ENCODE measurements around the gene PSMB11. TPM values are rescaled to one million over a fixed set of nuclear protein-coding genes. Genes with fewer than 3 reads are reported as not detected.

Gene PSMB11
- total and polyA plus RNA-seq, 10 of the 15 experiments (the other 5 are each of a cell fraction or from before 2014, with no cell fraction given), result not detected

Other genes with a start within 250 kb of the PSMB11 start
Only the 7 nearest of the 19 such genes appear.
- 0.49 and 0.51 TPM in 2 replicates for gene AJUBA, start 59.7 kb upstream of the PSMB11 start, total RNA-seq (2014; rRNA removed)
- gene AJUBA, start 59.7 kb upstream of the PSMB11 start, total RNA-seq (2014; rRNA removed; fragmentation: Illumina TruSeq; extraction: Trizol), result 0.18 and 0.36 TPM in 2 replicates
- 0.43 and 0.90 TPM in 2 replicates for gene AJUBA, start 59.7 kb upstream of the PSMB11 start, total RNA-seq (2021)
- gene AJUBA, start 59.7 kb upstream of the PSMB11 start, polyA plus RNA-seq (2011; rRNA removed), result 18.1 and 23.6 TPM in 2 replicates
- 0.16 and 0.87 TPM in 2 replicates for gene AJUBA, start 59.7 kb upstream of the PSMB11 start, polyA plus RNA-seq (2014; fragmentation: Illumina TruSeq; extraction: Trizol)
- gene AJUBA, start 59.7 kb upstream of the PSMB11 start, polyA plus RNA-seq (2014; fragmentation: Nextera tagmentation; extraction: Ambion mirVana), result under 1 TPM; 0.03 to 0.04 TPM
- gene AJUBA, start 59.7 kb upstream of the PSMB11 start, polyA plus RNA-seq (2014; rRNA removed), result 0.32 and 0.90 TPM in 2 replicates
- gene AJUBA, start 59.7 kb upstream of the PSMB11 start, polyA plus RNA-seq (2016; fragmentation: Nextera tagmentation; extraction: Ambion mirVana), result under 1 TPM in 1 of 2 experiments, not detected in 1; 0.15 TPM
- gene C14orf93, start 32.1 kb upstream of the PSMB11 start, total RNA-seq (2014; rRNA removed), result 11.5 and 12.2 TPM in 2 replicates
- 9.8 and 10.0 TPM in 2 replicates for gene C14orf93, start 32.1 kb upstream of the PSMB11 start, total RNA-seq (2014; rRNA removed; fragmentation: Illumina TruSeq; extraction: Trizol)
- gene C14orf93, start 32.1 kb upstream of the PSMB11 start, total RNA-seq (2021), result 8.5 and 11.1 TPM in 2 replicates
- gene C14orf93, start 32.1 kb upstream of the PSMB11 start, polyA plus RNA-seq (2011; rRNA removed), result 11.7 and 13.7 TPM in 2 replicates
- gene C14orf93, start 32.1 kb upstream of the PSMB11 start, polyA plus RNA-seq (2014; fragmentation: Illumina TruSeq; extraction: Trizol), result 10.4 and 13.9 TPM in 2 replicates
- 1 to 10 TPM; 1.8 to 2.1 TPM for gene C14orf93, start 32.1 kb upstream of the PSMB11 start, polyA plus RNA-seq (2014; fragmentation: Nextera tagmentation; extraction: Ambion mirVana)
- 10.5 and 12.9 TPM in 2 replicates for gene C14orf93, start 32.1 kb upstream of the PSMB11 start, polyA plus RNA-seq (2014; rRNA removed)
- gene C14orf93, start 32.1 kb upstream of the PSMB11 start, polyA plus RNA-seq (2016; fragmentation: Nextera tagmentation; extraction: Ambion mirVana), result 1 to 10 TPM; 7.1 to 7.9 TPM
- 120 and 142 TPM in 2 replicates for gene PSMB5, start 7.3 kb upstream of the PSMB11 start, total RNA-seq (2014; rRNA removed)
- gene PSMB5, start 7.3 kb upstream of the PSMB11 start, total RNA-seq (2014; rRNA removed; fragmentation: Illumina TruSeq; extraction: Trizol), result 90.6 and 98.9 TPM in 2 replicates
- gene PSMB5, start 7.3 kb upstream of the PSMB11 start, total RNA-seq (2021), result 94.5 and 97.1 TPM in 2 replicates
- gene PSMB5, start 7.3 kb upstream of the PSMB11 start, polyA plus RNA-seq (2011; rRNA removed), result 107 and 146 TPM in 2 replicates
- gene PSMB5, start 7.3 kb upstream of the PSMB11 start, polyA plus RNA-seq (2014; fragmentation: Illumina TruSeq; extraction: Trizol), result 77.7 and 84.5 TPM in 2 replicates
- 100 to 1,000 TPM; 686 to 802 TPM for gene PSMB5, start 7.3 kb upstream of the PSMB11 start, polyA plus RNA-seq (2014; fragmentation: Nextera tagmentation; extraction: Ambion mirVana)
- gene PSMB5, start 7.3 kb upstream of the PSMB11 start, polyA plus RNA-seq (2014; rRNA removed), result 113 and 125 TPM in 2 replicates
- 100 to 1,000 TPM; 180 to 205 TPM for gene PSMB5, start 7.3 kb upstream of the PSMB11 start, polyA plus RNA-seq (2016; fragmentation: Nextera tagmentation; extraction: Ambion mirVana)
- 0.45 and 0.49 TPM in 2 replicates for gene CDH24, start 15.3 kb downstream of the PSMB11 start, total RNA-seq (2014; rRNA removed)
- gene CDH24, start 15.3 kb downstream of the PSMB11 start, total RNA-seq (2014; rRNA removed; fragmentation: Illumina TruSeq; extraction: Trizol), result 0.23 and 0.36 TPM in 2 replicates
- 0.90 and 1.1 TPM in 2 replicates for gene CDH24, start 15.3 kb downstream of the PSMB11 start, total RNA-seq (2021)
- 0.65 and 1.4 TPM in 2 replicates for gene CDH24, start 15.3 kb downstream of the PSMB11 start, polyA plus RNA-seq (2011; rRNA removed)
- 0.46 and 0.67 TPM in 2 replicates for gene CDH24, start 15.3 kb downstream of the PSMB11 start, polyA plus RNA-seq (2014; fragmentation: Illumina TruSeq; extraction: Trizol)
- gene CDH24, start 15.3 kb downstream of the PSMB11 start, polyA plus RNA-seq (2014; fragmentation: Nextera tagmentation; extraction: Ambion mirVana), result not detected
- 1.2 and 1.5 TPM in 2 replicates for gene CDH24, start 15.3 kb downstream of the PSMB11 start, polyA plus RNA-seq (2014; rRNA removed)
- under 1 TPM; 0.10 to 0.37 TPM for gene CDH24, start 15.3 kb downstream of the PSMB11 start, polyA plus RNA-seq (2016; fragmentation: Nextera tagmentation; extraction: Ambion mirVana)
- 96.2 and 100 TPM in 2 replicates for gene ACIN1, start 52.9 kb downstream of the PSMB11 start, total RNA-seq (2014; rRNA removed)
- gene ACIN1, start 52.9 kb downstream of the PSMB11 start, total RNA-seq (2014; rRNA removed; fragmentation: Illumina TruSeq; extraction: Trizol), result 86.1 and 86.4 TPM in 2 replicates
- gene ACIN1, start 52.9 kb downstream of the PSMB11 start, total RNA-seq (2021), result 124 and 130 TPM in 2 replicates
- gene ACIN1, start 52.9 kb downstream of the PSMB11 start, polyA plus RNA-seq (2011; rRNA removed), result 87.5 and 112 TPM in 2 replicates
- gene ACIN1, start 52.9 kb downstream of the PSMB11 start, polyA plus RNA-seq (2014; fragmentation: Illumina TruSeq; extraction: Trizol), result 148 and 150 TPM in 2 replicates
- 1 to 10 TPM; 4.3 to 9.9 TPM for gene ACIN1, start 52.9 kb downstream of the PSMB11 start, polyA plus RNA-seq (2014; fragmentation: Nextera tagmentation; extraction: Ambion mirVana)
- 117 and 126 TPM in 2 replicates for gene ACIN1, start 52.9 kb downstream of the PSMB11 start, polyA plus RNA-seq (2014; rRNA removed)
- gene ACIN1, start 52.9 kb downstream of the PSMB11 start, polyA plus RNA-seq (2016; fragmentation: Nextera tagmentation; extraction: Ambion mirVana), result 10 to 100 TPM; 42.3 to 44.1 TPM
- gene C14orf119, start 53.3 kb downstream of the PSMB11 start, total RNA-seq (2014; rRNA removed), result 38.8 and 43.7 TPM in 2 replicates
- gene C14orf119, start 53.3 kb downstream of the PSMB11 start, total RNA-seq (2014; rRNA removed; fragmentation: Illumina TruSeq; extraction: Trizol), result 36.8 and 40.8 TPM in 2 replicates
- gene C14orf119, start 53.3 kb downstream of the PSMB11 start, total RNA-seq (2021), result 35.9 and 40.4 TPM in 2 replicates
- gene C14orf119, start 53.3 kb downstream of the PSMB11 start, polyA plus RNA-seq (2011; rRNA removed), result 44.4 and 65.1 TPM in 2 replicates
- gene C14orf119, start 53.3 kb downstream of the PSMB11 start, polyA plus RNA-seq (2014; fragmentation: Illumina TruSeq; extraction: Trizol), result 32.3 and 44.9 TPM in 2 replicates
- 100 to 1,000 TPM; 166 to 228 TPM for gene C14orf119, start 53.3 kb downstream of the PSMB11 start, polyA plus RNA-seq (2014; fragmentation: Nextera tagmentation; extraction: Ambion mirVana)
- gene C14orf119, start 53.3 kb downstream of the PSMB11 start, polyA plus RNA-seq (2014; rRNA removed), result 50.1 and 50.7 TPM in 2 replicates
- 100 to 1,000 TPM; 104 to 120 TPM for gene C14orf119, start 53.3 kb downstream of the PSMB11 start, polyA plus RNA-seq (2016; fragmentation: Nextera tagmentation; extraction: Ambion mirVana)
- gene CIROP, start 62.8 kb downstream of the PSMB11 start, total RNA-seq (2014; rRNA removed), result not detected in 2 replicates
- gene CIROP, start 62.8 kb downstream of the PSMB11 start, total RNA-seq (2014; rRNA removed; fragmentation: Illumina TruSeq; extraction: Trizol), result not detected in 2 replicates
- gene CIROP, start 62.8 kb downstream of the PSMB11 start, total RNA-seq (2021), result not detected in 2 replicates
- not detected in 2 replicates for gene CIROP, start 62.8 kb downstream of the PSMB11 start, polyA plus RNA-seq (2011; rRNA removed)
- gene CIROP, start 62.8 kb downstream of the PSMB11 start, polyA plus RNA-seq (2014; fragmentation: Illumina TruSeq; extraction: Trizol), result not detected in 2 replicates
- not detected for gene CIROP, start 62.8 kb downstream of the PSMB11 start, polyA plus RNA-seq (2014; fragmentation: Nextera tagmentation; extraction: Ambion mirVana)
- not detected in 2 replicates for gene CIROP, start 62.8 kb downstream of the PSMB11 start, polyA plus RNA-seq (2014; rRNA removed)
- gene CIROP, start 62.8 kb downstream of the PSMB11 start, polyA plus RNA-seq (2016; fragmentation: Nextera tagmentation; extraction: Ambion mirVana), result not detected